ENCODE measurements around the gene GSTK1. TPM values are rescaled to one million over a fixed set of nuclear protein-coding genes. Genes with fewer than 3 reads are reported as not detected.

GSTK1 gene
- total RNA-seq, 1 donor from 2014 or later: 276 TPM

DNA sequence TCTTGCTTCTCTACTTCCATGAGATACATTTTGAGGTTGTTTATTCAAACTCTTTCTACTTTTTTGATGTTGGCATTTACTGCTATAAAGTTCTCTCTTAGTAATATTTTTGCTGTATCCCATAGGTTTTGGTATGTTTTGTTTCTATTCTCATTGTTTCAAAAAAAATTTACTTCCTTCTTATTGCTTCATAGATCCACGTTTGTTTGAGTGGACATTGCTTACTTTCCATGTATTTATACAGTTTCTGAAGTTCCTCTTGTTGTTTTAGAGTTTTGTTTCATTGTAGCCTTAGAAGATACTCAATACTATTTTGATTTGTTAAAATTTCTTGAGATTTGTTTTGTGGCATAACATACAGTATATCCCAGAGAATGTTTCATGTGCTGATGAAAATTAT lies 27.7 kb upstream of the GSTK1 start:
- intact Hi-C loops (cut with DNase I): no loop called here
- DNase-seq (no peak), ATAC-seq (ENCODE audit: poor library complexity) (no peak)

- ATAC-seq (ENCODE audit: poor library complexity): no peak
- intact Hi-C loops (cut with DNase I): no loop called here
- no peak for DNase-seq
These were observed 26.7 kb upstream of the GSTK1 start for GRCh38 chr7:143236408-143236990.

DNA sequence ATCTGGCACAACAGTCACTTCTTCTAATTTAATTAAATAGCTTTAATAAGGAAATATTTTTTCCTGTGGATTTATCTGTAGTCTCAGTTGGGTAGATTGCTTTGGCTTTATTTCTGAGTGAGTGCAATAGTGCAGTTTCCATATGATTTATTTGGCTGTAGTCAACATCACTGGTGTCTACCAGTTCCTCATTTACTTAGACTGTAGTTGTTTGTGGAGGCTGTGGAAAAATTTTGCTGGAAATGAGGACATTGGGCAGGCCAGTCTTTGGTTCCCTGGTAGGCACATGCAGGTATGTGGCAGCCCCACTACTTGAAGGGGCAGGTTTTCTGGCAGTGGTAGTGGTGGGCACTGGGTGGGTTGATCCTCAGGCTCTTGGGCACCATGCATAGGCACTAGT lies 25.9 kb upstream of the GSTK1 start:
- ATAC-seq (ENCODE audit: poor library complexity) (no peak), DNase-seq (no peak)
- intact Hi-C loops (cut with DNase I): no loop called here

DNA sequence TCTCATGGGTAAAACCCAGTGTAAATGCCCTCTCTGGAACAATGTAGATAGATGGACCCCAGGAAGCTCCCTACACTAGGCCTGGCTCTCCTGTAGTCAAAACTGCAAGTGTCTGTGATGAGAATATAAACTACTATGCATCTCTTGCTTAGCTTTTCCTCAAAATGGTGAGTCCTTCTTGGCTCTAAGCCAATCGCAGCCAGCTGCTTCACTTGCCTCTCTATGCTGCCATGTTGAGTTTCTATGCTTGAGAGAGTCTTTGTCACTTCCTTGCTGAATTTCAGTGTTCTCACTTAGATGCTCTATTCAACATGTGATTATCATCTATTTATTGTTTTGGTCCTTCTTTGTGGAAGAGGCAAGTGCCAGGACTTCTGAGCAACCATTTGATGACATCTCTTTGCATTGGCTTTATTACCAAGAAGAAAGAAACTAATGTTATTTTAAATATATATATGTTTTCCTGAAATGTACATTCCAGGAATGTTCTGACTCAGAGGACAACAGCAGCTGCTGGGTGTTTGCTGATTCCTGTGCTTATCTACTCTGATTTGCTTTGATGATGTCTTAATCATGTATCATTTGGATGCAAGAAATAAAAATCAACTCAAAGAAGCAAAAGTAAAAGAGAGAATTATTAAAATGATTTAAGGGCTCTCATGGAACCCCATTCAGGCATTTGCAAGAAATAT lies 24.8 kb upstream of the GSTK1 start:
- intact Hi-C loops (cut with DNase I): no loop called here
- DNase-seq (no peak), ATAC-seq (ENCODE audit: poor library complexity) (no peak)

GRCh38 chr7:143239813-143240212 lies 23.4 kb upstream of the GSTK1 start:
- DNase-seq (no peak), ATAC-seq (ENCODE audit: poor library complexity) (peak; percentile 64)
- intact Hi-C loops (cut with DNase I): loop anchor here (2.0 to 5.0 kb wide), 2 partner anchors 67 to 167 kb away; partner anchors contain the start of gene EPHA1

DNA sequence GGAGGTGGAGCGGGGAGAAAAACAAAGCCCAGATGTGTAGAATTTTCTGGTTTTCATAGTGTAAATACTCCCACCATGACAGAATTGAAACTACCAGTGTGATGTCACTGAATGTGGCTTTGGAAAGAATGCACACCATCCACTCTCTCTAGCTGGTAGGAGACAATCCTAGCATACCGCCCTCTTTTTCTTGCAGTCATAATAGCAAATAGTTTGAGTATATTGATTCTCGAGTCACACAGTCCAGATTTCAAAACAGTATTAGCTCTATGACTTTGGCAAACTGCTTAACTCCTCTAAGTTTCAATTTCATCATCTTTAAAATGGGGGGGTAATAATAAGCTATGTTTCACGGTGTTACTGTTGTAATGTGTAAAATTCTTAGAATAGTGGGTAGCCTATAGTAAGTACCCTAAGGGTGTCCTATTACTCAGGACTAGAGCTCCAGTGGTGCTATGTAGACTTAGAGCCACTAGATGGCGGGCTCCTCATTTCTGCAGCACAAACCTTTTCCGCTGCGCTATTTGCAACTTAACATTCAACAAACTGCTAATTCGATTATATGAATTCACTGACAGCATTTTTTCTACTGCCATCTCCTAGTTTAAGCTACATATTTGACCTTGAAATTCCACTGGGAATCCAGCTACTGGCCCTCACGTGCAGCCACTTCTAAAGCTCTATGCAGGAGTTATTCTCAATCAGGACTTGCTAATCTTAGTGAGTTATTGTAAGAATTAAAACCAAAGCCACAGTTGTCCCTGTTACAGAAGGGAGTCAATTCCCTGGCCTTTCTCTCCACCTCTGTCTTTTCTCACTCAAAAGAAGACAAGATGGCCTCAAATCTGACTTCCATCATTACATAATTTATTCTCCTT lies 22.7 kb upstream of the GSTK1 start:
- ATAC-seq (ENCODE audit: poor library complexity): peak; percentile 94

DNA sequence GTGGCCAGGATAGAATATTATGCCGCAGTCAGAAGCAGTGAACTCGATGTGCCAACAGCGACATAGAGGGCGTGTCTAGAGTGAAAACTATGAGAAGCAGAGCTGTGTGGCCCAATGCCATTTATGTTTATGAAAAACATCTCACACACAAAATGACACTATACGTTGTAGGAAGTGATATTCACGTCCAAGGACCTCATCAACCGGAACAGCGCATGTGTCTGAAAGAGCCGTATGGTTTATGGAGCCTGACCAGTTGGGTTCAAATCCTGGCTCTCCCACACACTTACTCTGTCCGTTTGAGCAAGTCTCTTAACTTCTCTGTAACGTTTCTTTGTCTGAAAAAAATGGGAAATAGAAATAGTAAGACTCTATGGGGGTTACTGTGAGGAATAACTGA lies 20.9 kb upstream of the GSTK1 start:
- ATAC-seq (ENCODE audit: poor library complexity) (no peak), DNase-seq (no peak)
- intact Hi-C loops (cut with DNase I): loop anchor here (5.0 kb wide), 1 partner anchor 165 kb away; the partner anchor contains the start of gene EPHA1

More for the DNA sequence above, 22.7 kb upstream of the GSTK1 start:
- intact Hi-C loops (cut with DNase I): loop anchor here (2.0 to 5.0 kb wide), 2 partner anchors 66 to 167 kb away; partner anchors contain the start of gene EPHA1
- peak; percentile 60 for DNase-seq

DNA sequence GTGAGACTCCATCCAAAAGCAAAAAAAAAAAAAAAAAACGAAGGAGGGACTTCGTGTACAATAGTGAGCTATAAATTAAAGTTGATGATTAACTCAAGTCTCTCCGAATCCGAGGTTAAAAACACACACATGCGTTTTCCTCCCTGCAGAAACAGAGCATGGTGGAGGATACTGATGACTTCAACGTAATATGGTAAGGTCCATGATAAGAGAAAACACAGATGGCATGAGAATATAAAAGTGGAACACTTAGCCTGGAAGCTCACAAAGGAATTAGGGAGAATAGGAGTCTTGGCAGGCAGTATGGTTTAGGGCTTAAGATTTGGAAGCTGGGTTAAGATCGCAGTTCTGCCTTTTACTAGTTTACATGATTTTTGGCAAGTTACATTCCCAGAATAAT lies 20.1 kb upstream of the GSTK1 start:
- no peak for ATAC-seq (ENCODE audit: poor library complexity)
- DNase-seq: no peak
- intact Hi-C loops (cut with DNase I): loop anchor here (5.0 kb wide), 1 partner anchor 164 kb away; the partner anchor contains the start of gene EPHA1

- no peak for DNase-seq
- intact Hi-C loops (cut with DNase I): loop anchor here (5.0 kb wide), 1 partner anchor 164 kb away; the partner anchor contains the start of gene EPHA1
- ATAC-seq (ENCODE audit: poor library complexity): no peak
These were observed 19.6 kb upstream of the GSTK1 start for GRCh38 chr7:143243614-143244013.

GRCh38 chr7:143244321-143244720 lies 18.9 kb upstream of the GSTK1 start:
- no peak for DNase-seq
- intact Hi-C loops (cut with DNase I): loop anchor here (5.0 kb wide), 1 partner anchor 163 kb away; the partner anchor contains the start of gene EPHA1

GRCh38 chr7:143245123-143245522 lies 18.1 kb upstream of the GSTK1 start:
- no peak for ATAC-seq (ENCODE audit: poor library complexity)
- intact Hi-C loops (cut with DNase I): no loop called here
- no peak for DNase-seq

More at GRCh38 chr7:143244321-143244720, 18.9 kb upstream of the GSTK1 start:
- ATAC-seq (ENCODE audit: poor library complexity): no peak

DNA sequence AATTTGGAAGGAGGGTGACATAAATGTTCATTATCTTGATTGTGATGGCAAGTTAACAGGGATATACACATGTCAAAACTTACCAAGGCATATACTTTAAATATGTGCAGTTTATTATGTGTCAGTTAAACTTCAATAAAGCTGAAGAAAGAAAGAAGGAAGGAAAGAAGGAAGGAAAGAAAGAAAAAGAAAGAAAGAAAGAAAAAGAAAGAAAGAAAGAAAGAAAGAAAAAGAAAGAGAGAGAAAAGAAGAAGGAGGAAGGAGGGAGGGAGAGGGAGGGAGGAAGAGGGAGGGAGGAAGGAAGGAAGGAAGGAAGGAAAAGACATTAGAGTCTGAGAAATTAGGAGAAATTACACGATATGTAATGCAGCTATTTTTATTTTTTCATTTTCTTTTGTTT lies 15.9 kb upstream of the GSTK1 start:
- intact Hi-C loops (cut with DNase I): no loop called here
- DNase-seq: no peak
- ATAC-seq (ENCODE audit: poor library complexity): no peak

GRCh38 chr7:143248761-143249354 lies 14.4 kb upstream of the GSTK1 start:
- intact Hi-C loops (cut with DNase I): no loop called here
- ATAC-seq (ENCODE audit: poor library complexity): no peak

DNA sequence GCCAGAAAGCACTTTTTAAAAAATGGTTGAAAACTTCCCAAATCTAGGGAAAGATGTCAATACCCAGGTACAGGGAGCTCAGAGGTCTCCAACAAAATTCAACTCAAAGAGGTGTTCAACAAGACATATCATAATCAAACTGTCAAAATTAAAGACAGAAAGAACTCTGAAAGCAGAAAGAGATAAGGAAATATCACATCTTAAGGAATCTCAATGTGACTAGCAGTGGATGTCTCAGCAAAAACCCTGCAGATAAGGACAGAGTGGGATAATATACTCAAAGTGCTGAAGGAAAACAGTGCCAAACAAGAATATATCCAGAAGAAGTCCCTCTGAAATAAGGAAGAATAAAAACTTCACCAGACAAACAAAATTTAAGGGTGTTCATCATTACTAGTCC lies 13.0 kb upstream of the GSTK1 start:
- ATAC-seq (ENCODE audit: poor library complexity) (no peak), DNase-seq (no peak)
- intact Hi-C loops (cut with DNase I): no loop called here

More at GRCh38 chr7:143248761-143249354, 14.4 kb upstream of the GSTK1 start:
- no peak for DNase-seq

DNA sequence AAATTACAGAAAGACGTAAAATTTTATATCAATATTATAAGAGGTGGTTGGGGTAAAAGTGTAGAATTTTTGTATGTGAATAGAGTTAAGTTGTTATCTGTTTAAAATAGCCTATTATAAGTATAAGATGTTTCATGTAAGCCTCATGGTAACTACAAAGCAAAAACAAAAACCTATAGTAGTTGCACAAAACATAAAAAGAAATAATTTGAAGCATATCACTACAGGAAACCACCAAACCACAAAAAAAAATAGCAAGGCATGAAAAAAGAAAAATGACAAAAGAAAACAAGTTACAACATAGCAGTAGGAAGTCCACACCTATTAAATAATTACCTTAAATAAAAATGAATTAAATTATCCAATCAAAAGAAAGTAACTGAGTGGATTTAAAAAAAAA lies 12.4 kb upstream of the GSTK1 start:
- intact Hi-C loops (cut with DNase I): no loop called here
- ATAC-seq (ENCODE audit: poor library complexity): no peak
- DNase-seq: no peak

DNA sequence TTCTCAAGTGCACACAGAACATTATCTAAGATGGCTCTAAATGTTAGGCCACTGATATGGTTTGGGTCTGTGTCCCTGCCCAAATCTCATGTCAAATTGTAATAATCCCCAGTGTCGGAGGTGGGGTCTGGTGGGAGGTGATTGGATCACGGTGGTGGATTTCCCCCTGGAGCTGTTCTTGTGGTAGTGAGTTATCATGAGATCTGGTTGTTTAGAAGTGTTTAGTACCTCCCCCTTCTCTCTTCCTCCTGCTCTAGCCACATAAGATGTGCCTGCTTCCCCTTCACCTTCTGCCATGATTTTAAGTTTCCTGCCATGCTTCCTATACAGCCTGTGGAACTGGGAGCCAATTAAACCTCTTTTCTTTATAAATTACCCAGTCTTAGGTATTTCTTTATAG lies 11.2 kb upstream of the GSTK1 start:
- DNase-seq (no peak), ATAC-seq (ENCODE audit: poor library complexity) (no peak)
- intact Hi-C loops (cut with DNase I): no loop called here

DNA sequence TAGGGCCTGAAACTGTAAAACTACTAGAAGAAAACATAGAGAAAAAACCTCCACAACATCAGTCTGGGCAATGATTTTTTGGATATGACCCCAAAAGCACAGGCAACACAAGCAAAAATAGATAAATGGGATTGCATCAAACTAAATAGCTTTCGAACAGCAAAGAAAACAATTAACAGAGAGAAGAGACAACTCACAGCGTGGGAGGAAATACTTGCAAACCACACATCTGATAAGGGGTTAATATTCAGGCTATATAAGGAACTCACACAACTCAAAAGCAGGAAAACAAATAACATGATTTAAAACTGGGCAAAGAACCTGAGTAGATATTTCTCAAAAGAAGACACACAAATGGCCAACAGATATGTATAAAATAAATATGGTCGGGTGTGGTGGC lies 7.7 kb upstream of the GSTK1 start:
- no peak for ATAC-seq (ENCODE audit: poor library complexity)
- intact Hi-C loops (cut with DNase I): no loop called here
- DNase-seq: no peak

GRCh38 chr7:143256325-143256724 lies 6.9 kb upstream of the GSTK1 start:
- intact Hi-C loops (cut with DNase I): no loop called here
- DNase-seq (no peak), ATAC-seq (ENCODE audit: poor library complexity) (no peak)

- ATAC-seq (ENCODE audit: poor library complexity): no peak
- DNase-seq: no peak
- intact Hi-C loops (cut with DNase I): no loop called here
These were observed 6.3 kb upstream of the GSTK1 start for GRCh38 chr7:143256932-143257331.
